Peyer's patch (tissue), 4 donors: ENCODE measurements around the gene GJD2.

ENCODE experiments used
- CTCF ChIP-seq, 6 experiments: fragments of 450-650 bp in 4 of 6; fragments of 200-600 bp in 2 of 6; sonication (generic) in 1 of 6; IDR thresholded peaks; one replicate each; pipeline ENCODE4 v1.5.1; 2017 to 2019; ENCODE audit warnings: antibody characterized with exemption in 6 of 6, mild to moderate bottlenecking in 3 of 6, moderate library complexity in 1 of 6
- POLR2A ChIP-seq, 2 donors: fragments of 450-650 bp; IDR thresholded peaks; one replicate each; pipeline ENCODE4 v1.5.1; 2017; ENCODE audit warnings: antibody characterized with exemption in 2 of 2, mild to moderate bottlenecking in 2 of 2, moderate library complexity in 2 of 2

- no peak for TF ChIP-seq POLR2A (IDR thresholded peaks at IDR 0.05)
- TF ChIP-seq CTCF (IDR thresholded peaks at IDR 0.05) = no peak
Measured at GRCh38 chr15:34733621-34734020, 21.2 kb downstream of the GJD2 start.
